GM21528 (cell line): ENCODE data around the gene SPOCK3.
A peak's percentile ranks its signal among the peaks of the same experiment; 100 is the strongest.
"Not testable (repeated sequence)": the region's sequence is repeated elsewhere in the genome, so short reads cannot be mapped to it uniquely, and the experiment has no call there.

Experiments used
- ATAC-seq: cut with Tn5 transposase; IDR thresholded peaks from one replicate; pipeline ENCODE4 v1.9.1; 2021; ENCODE audit warnings: mild to moderate bottlenecking, moderate library complexity; ENCODE audit not compliant: unreplicated experiment, low FRiP score

SPOCK3 gene

GRCh38 chr4:167234316-167234881 lies at the start of gene SPOCK3:
SPOCK3 (minus strand) TSS chr4:167234494.
- no peak for ATAC-seq

DNA sequence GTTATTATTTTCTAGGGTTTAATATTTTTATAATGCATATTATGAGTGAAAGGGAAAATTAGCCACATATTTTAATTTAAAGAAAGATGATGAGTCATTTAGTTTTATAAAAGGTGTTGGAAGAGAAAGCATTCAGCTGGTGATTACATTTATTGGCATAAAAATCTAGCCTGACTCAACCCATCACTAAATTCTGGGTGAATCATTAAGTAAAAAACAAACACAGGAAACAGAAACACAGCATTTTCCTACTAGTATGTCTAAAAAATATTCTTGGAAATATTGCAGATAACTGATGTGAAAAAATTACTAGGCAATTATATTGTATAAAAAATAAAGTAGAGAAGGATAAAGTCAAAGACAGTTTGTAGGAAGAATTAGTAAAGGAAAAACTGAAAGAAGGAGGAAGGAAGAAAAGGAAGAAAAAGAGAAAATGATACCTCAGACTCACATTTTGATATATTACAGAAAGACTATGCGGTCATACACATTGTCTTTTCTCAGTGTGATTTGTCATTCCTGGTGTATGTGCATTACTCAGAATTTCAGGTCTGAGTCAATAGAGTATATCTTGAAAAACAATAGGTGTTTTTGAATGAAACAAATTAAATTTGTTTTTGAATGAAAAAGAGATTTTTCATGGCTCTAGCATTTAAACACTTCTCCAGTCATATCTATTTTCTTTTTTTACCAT lies 48.0 kb upstream of the SPOCK3 start:
- no peak for ATAC-seq

- not testable (repeated sequence) for ATAC-seq
Measured at GRCh38 chr4:167281545-167281944, 47.3 kb upstream of the SPOCK3 start.

- no peak for ATAC-seq
Measured at GRCh38 chr4:167274351-167274750, 40.1 kb upstream of the SPOCK3 start.

GRCh38 chr4:167265231-167265630 lies 30.9 kb upstream of the SPOCK3 start:
- no peak for ATAC-seq

DNA sequence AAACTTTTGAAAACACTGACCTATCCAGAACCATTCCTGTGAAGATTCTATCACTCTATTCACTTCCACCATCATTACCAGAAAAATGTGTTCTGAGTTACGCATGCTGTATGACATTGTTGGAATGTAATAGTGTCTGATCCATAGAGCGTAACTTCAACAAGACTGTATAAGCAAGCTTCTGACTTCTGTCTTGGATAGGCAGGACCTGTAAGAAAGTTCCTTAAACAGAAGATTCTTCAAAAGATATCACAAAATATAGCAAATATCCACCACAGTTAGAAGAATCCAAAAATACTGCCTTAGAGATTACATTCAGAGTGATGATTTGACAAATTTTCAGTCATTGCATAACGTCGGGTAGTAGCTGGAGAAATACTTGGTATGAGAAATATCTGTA lies 14.0 kb upstream of the SPOCK3 start:
- no peak for ATAC-seq

DNA sequence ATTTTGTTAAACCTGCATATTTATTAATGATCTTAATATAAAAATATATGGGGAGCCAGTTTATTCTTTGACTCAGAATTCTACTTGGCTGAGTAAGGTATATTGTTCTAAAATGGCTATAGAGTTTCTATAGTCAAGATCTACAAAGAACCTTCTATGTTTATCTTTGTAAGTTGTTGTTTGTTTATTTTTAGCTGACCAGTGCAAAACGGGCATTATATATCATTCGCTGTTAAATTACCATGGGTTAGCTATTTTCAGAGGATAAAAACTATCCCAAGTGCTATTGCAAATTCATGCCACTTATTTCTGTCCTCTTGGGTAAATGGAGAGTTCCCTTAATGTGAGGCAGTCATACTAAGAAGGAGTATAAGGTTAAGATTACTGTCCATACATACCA lies 5.3 kb upstream of the SPOCK3 start:
- no peak for ATAC-seq

DNA sequence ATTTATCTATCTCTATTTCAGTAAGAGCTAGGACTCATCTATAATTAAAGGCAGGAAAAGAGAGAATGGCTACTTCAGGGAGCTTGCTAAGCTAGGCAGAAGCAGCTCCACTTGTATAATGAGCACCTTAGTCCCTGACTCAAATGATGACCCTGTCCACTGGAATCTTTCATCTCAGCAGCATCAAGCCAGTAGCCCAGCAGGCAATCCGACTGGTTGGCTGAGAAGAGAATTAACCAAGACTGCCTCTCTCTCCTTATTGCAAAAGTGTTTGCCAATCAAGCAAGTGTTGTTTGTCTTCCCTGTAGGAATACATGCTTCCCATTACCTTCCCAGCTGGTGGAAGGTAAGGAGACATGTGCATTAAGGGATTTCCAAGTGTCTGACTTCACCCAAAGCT lies 3.9 kb upstream of the SPOCK3 start:
- no peak for ATAC-seq

- ATAC-seq, result no peak
Measured at GRCh38 chr4:167233685-167234315, 494 bp downstream of the SPOCK3 start.

DNA sequence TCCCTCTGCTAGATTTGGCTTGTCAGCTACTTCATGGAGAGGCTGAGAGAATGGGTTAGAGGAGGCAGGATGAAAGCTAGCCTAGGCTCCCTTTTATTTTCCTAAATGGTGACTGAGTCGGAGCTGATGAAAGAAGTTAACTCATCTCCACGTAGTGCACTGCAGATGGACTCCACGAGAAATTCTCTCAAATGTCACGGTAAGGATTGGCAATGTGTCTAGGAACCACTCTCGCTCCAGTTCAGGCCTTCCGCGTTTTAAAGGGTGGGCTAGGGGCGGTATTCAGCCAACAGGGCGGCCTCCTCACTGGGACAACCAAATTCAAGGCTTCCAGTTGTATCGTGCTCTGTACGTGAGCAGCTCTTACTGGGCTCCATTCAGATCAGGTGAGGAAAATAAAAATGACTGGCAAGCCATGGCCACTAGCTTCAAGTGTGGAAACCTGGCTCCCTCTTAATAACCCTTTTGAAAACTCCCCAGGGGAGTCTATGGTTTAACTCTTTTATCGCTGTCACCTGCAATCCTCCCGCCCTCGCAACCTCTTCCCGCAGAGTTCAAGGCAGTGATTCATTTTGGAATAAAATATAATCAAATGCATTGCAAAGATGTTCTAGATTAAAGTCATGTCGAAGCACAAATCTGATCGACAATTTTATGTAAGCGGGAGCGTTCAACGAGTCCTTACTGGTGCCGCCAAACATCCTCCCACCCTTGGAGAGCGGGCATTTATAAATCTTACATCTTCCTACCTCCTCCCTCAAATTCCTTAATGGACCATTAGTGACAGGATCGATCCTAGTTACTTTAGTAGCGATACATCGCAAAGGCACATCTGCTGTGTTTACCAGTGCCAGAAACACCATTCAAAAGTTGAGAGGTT lies 1.2 kb downstream of the SPOCK3 start:
- ATAC-seq, result no peak

GRCh38 chr4:167230744-167231143 lies 3.5 kb downstream of the SPOCK3 start:
- ATAC-seq, result no peak

DNA sequence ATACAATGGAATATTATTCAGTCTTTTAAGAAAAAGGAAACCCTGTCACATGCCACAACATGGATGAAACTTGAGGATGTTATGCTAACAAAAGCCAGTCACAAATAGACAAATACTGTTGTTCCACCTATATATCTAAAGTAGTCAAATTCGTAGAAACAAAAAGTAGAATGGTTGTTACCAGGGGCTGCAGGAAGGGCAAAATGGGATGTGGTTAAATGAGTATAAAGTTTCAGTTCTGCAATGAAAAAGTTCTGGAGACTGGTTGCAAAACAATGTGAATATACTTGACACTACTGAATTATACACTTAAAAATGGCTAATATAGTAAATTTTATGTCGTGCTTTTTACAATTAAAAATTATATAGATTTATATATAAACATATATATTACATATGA lies 12.2 kb downstream of the SPOCK3 start:
- peak; percentile 82 for ATAC-seq

DNA sequence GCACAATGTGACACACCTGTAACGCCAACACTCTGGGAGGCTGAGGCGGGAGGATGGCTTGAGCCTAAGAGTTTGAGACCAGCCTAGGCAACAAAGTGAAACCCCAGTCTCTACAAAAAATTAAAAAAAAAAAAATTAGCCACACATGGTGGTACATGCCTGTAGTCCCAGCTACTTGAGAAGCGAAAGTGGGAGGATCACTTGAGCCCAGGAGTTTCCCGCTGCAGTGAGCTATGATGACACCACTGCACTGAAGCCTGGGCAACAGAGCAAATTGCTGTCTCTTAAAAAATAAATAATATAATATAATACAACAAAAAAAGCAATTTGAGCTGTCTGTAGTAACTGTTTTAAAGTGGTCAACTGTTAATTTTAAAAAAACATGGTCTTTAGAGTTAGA lies 13.2 kb downstream of the SPOCK3 start:
- ATAC-seq, result no peak

GRCh38 chr4:167218022-167218608 lies 16.2 kb downstream of the SPOCK3 start:
- ATAC-seq, result no peak

DNA sequence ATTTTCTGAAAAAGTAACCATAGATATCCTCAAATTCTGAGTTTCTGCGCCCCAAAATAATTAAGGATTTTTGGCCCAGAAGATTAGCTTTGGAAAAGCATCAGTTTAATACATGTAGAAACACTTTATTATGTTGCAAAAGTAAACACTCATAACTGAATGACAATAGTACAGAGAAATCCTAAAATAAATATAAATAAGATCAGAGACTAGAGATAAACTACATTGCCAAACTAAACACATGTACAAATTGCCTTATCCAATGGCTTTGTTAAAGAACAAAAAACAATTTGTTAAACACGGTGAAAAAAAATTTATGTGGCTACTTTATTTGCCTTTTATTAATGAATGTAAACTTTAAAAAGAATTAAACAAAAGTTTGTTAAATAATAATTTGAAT lies 17.5 kb downstream of the SPOCK3 start:
- no peak for ATAC-seq

DNA sequence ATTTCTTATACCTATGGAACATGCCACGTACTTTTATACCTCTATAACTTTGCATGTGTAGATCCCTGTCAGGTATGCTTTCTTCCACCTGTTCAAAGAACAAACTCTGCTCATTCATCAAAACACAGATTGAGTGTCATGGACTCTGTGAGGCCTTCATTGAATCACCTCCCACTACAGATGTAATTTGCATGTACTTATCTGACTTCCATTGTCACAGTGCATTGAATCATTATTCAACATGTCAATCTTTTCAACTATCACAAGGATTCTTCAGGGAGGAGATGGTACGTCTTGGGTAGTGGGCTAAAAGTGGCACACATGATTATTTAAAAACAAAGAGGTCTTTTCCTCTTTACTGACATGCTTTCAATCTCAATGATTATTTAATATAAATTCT lies 24.1 kb downstream of the SPOCK3 start:
- ATAC-seq, result no peak

DNA sequence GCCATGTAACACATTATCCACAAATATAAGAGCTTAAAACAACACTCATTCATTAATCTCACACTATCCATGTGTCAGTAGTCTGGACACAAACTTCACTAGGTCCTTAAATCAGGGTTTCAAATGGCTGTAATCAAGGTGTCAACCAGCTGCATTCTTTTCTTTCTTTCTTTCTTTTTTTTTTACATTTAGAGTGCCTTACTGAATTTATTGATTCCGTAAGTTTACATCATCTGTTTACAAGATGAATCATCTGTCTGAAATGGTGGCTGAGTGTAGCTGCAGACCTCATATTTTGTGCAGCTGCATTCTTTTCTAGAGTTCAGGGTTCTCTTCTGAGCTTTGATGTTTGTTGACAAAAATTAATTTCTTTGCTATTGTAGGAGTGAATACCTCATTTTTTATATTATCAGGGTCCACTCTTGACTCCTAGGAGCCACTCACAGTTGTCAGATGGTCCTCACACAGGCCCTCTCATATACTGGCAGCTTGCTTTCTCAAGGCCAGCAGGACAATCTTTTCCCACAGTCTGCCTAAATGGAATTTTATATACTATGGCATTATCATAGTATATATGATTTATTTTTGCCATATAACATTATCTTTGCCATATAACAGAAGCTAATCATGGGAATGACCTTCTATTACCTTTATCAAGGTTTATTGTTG lies 37.8 kb downstream of the SPOCK3 start:
- no peak for ATAC-seq

DNA sequence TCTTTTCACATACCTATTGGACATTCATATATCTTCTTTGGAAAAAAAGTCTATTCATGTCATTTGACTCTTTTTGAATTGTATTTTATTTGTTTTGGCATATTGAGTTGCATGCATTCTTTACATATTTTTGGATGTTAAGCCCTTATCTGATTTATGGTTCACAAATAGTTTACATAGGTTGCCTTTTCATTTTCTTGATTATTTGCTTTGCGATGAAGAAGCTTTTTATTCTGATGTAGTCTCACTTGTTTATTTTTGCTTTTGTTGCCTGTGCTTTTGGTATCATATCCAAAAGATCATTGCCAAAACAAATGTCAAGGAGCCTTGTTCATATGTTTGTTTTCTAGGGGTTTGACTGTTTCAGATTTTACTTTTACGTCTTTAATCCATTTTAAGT lies 43.9 kb downstream of the SPOCK3 start:
- no peak for ATAC-seq

GRCh38 chr4:167185465-167185864 lies 48.8 kb downstream of the SPOCK3 start:
- ATAC-seq, result no peak

GRCh38 chr4:167183036-167183435 lies 51.3 kb downstream of the SPOCK3 start:
- no peak for ATAC-seq
